SK-N-SH treated with all-trans-retinoic acid at 6 μM for 48 hours (cell line): ENCODE data around the gene SLC52A1.
A peak's percentile ranks its signal among the peaks of the same experiment; 100 is the strongest.

Experiments
- ATAC-seq: fragments of 200-7000 bp; cut with Tn5 transposase; 3 replicates; pipeline ENCODE4 v1.9.1; 2020; ENCODE audit warnings: mild to moderate bottlenecking, moderate library complexity
- ARNTL ChIP-seq: fragments of 450-650 bp; formaldehyde crosslinking; IDR thresholded peaks from 2 replicates; pipeline ENCODE4 v1.5.0; 2020; ENCODE audit warnings: low read depth, mild to moderate bottlenecking, moderate library complexity, borderline replicate concordance
- CSDC2 ChIP-seq: fragments of 250-450 bp; sonication (Bioruptor Pico); IDR thresholded peaks from 2 replicates; pipeline ENCODE4 v1.5.0; 2020; ENCODE audit warnings: mild to moderate bottlenecking, moderate library complexity
- ESRRG ChIP-seq: fragments of 250-450 bp; sonication (Bioruptor Pico); IDR thresholded peaks from 2 replicates; pipeline ENCODE4 v1.6.1; 2021; ENCODE audit warnings: mild to moderate bottlenecking
- GLIS3 ChIP-seq: fragments of 250-450 bp; sonication (Bioruptor Pico); IDR thresholded peaks from 2 replicates; pipeline ENCODE4 v1.5.0; 2020; ENCODE audit warnings: mild to moderate bottlenecking, moderate library complexity
- ISL1 ChIP-seq: fragments of 250-450 bp; sonication (Bioruptor Pico); IDR thresholded peaks from 2 replicates; pipeline ENCODE4 v2.1.2; 2022; ENCODE audit warnings: mild to moderate bottlenecking, moderate library complexity
- PPARA ChIP-seq: fragments of 250-450 bp; sonication (Bioruptor Pico); IDR thresholded peaks from 2 replicates; pipeline ENCODE4 v1.5.0; 2020; ENCODE audit warnings: mild to moderate bottlenecking, borderline replicate concordance
- RARB ChIP-seq: fragments of 250-450 bp; sonication (Bioruptor Pico); IDR thresholded peaks from 2 replicates; pipeline ENCODE4 v1.8.0; 2021; ENCODE audit warnings: mild to moderate bottlenecking, moderate library complexity
- SNAI2 ChIP-seq: fragments of 250-450 bp; sonication (Bioruptor Pico); IDR thresholded peaks from 2 replicates; pipeline ENCODE4 v1.5.0; 2020; ENCODE audit warnings: mild to moderate bottlenecking, moderate library complexity
- TCF4 ChIP-seq: fragments of 250-450 bp; sonication (Bioruptor Pico); IDR thresholded peaks from 2 replicates; pipeline ENCODE4 v1.8.0; 2021; ENCODE audit warnings: mild to moderate bottlenecking, moderate library complexity, borderline replicate concordance
- TOX ChIP-seq: fragments of 250-450 bp; sonication (Bioruptor Pico); IDR thresholded peaks from 2 replicates; pipeline ENCODE4 v1.8.0; 2021; ENCODE audit warnings: mild to moderate bottlenecking, moderate library complexity, borderline replicate concordance
- ZC3H10 ChIP-seq: fragments of 250-450 bp; sonication (Bioruptor Pico); IDR thresholded peaks from 2 replicates; pipeline ENCODE4 v1.5.1; 2021; ENCODE audit warnings: mild to moderate bottlenecking, moderate library complexity
- ZNF70 ChIP-seq: fragments of 450-650 bp; formaldehyde crosslinking; IDR thresholded peaks from 2 replicates; pipeline ENCODE4 v1.5.0; 2020; ENCODE audit warnings: mild to moderate bottlenecking, moderate library complexity
- ZNF8 ChIP-seq: fragments of 450-650 bp; formaldehyde crosslinking; IDR thresholded peaks from 2 replicates; pipeline ENCODE4 v1.5.0; 2020; ENCODE audit warnings: mild to moderate bottlenecking, moderate library complexity
- TF ChIP-seq, protein P1 (sequence below): fragments of 250-450 bp; sonication (Bioruptor Pico); IDR thresholded peaks from 2 replicates; pipeline ENCODE4 v1.8.0; 2020; ENCODE audit warnings: mild to moderate bottlenecking, moderate library complexity, borderline replicate concordance
- TF ChIP-seq, protein P2 (sequence below): fragments of 250-450 bp; sonication (Bioruptor Pico); IDR thresholded peaks from 2 replicates; pipeline ENCODE4 v1.8.0; 2021; ENCODE audit warnings: low read depth, mild to moderate bottlenecking, moderate library complexity, borderline replicate concordance
- TF ChIP-seq, protein P3 (sequence below): fragments of 250-450 bp; sonication (Bioruptor Pico); IDR thresholded peaks from 2 replicates; pipeline ENCODE4 v1.5.1; 2021; ENCODE audit warnings: mild to moderate bottlenecking, moderate library complexity
- TF ChIP-seq, protein P4 (sequence below): fragments of 250-450 bp; sonication (Bioruptor Pico); IDR thresholded peaks from 2 replicates; pipeline ENCODE4 v1.5.1; 2020; ENCODE audit warnings: low read depth, mild to moderate bottlenecking, moderate library complexity

The SLC52A1 gene

DNA sequence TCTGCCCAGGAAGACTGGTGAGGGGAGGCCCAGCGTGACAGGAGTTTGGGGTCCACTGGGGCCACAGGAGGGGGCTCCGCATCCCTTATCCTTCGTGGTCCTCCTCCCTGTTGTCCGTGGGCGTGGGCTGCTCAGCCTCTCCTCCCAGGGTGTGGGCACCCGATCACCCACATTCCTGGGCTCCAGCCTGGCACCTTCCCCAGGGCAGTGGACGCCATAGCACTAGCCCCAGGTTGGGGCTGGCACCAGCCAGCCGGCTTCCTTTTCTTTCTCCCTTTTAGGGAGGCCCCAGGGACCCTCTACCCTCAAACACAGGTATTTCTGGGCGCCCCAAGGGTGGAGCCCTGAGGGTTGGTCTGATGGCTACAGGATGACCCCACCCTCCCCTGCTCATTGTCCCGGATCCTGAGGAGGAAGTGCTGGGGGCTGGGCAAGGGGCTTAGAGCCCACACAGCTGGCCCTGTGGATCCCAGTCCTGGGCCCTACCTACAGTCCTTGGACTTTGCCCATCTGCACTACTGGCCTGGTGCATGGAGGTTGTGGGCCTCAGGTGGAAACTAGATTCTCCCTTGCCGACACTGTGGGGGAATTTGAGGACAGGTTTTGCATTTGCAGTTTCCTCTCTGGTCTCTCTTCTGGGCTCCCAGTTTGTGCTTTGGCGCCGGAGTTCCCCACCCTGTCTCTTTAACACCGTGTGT is 36.3 kb downstream of the SLC52A1 start:
- TF ChIP-seq CSDC2 (CRISPR knock-in tag) = no peak
- TF ChIP-seq, protein P1, sequence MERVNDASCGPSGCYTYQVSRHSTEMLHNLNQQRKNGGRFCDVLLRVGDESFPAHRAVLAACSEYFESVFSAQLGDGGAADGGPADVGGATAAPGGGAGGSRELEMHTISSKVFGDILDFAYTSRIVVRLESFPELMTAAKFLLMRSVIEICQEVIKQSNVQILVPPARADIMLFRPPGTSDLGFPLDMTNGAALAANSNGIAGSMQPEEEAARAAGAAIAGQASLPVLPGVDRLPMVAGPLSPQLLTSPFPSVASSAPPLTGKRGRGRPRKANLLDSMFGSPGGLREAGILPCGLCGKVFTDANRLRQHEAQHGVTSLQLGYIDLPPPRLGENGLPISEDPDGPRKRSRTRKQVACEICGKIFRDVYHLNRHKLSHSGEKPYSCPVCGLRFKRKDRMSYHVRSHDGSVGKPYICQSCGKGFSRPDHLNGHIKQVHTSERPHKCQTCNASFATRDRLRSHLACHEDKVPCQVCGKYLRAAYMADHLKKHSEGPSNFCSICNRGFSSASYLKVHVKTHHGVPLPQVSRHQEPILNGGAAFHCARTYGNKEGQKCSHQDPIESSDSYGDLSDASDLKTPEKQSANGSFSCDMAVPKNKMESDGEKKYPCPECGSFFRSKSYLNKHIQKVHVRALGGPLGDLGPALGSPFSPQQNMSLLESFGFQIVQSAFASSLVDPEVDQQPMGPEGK (CRISPR knock-in tag) = no peak
- no peak for TF ChIP-seq ARNTL (CRISPR knock-in tag)
- TF ChIP-seq ESRRG (CRISPR knock-in tag) = no peak
- no peak for TF ChIP-seq TOX
- peak; percentile 12 for ATAC-seq

DNA sequence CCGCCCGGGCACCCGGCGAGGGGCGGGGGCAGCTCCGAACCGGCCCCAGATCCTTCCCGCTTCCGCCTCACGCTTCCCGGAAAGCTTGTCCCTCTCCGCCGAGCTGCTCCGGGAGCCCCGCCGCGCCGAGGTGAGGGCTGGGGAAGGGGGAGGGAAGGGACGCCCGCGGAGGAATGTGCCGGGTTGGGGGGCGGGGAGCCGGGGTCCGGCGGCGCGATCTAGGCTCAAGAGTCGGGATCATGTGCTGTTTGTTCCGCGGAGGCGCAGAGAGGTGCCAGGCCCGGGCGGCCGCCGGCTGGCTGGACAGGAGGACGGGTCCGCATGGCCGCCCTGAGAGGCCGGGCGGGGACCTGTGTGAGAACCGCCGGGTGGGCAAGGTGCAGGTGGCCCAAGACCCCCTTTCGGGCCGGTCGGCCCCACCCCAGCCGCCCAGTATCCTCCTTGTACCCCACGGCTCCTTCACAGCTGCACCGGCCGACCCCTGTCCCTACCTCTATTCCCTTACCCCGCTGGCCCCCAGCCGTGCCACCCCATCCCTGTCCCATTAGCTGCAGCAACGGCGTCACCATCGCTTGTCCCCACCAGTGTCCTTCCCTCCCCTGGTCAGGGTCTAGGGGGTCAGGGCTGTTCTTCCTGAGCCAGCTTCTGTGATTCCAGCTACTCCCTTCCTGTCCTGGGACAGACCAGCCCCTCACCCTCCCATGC is 37.0 kb downstream of the SLC52A1 start:
- ATAC-seq = peak; percentile 34
- no peak for TF ChIP-seq ZC3H10 (CRISPR knock-in tag)
- TF ChIP-seq, protein P2, sequence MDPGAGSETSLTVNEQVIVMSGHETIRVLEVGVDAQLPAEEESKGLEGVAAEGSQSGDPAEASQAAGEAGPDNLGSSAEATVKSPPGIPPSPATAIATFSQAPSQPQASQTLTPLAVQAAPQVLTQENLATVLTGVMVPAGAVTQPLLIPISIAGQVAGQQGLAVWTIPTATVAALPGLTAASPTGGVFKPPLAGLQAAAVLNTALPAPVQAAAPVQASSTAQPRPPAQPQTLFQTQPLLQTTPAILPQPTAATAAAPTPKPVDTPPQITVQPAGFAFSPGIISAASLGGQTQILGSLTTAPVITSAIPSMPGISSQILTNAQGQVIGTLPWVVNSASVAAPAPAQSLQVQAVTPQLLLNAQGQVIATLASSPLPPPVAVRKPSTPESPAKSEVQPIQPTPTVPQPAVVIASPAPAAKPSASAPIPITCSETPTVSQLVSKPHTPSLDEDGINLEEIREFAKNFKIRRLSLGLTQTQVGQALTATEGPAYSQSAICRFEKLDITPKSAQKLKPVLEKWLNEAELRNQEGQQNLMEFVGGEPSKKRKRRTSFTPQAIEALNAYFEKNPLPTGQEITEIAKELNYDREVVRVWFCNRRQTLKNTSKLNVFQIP = no peak
- TF ChIP-seq SNAI2 (CRISPR knock-in tag) = no peak
- TF ChIP-seq TOX = no peak
- no peak for TF ChIP-seq GLIS3 (CRISPR knock-in tag)
- TF ChIP-seq, protein P1 (CRISPR knock-in tag) = no peak
- TF ChIP-seq, all 23 proteins: peak for 0

DNA sequence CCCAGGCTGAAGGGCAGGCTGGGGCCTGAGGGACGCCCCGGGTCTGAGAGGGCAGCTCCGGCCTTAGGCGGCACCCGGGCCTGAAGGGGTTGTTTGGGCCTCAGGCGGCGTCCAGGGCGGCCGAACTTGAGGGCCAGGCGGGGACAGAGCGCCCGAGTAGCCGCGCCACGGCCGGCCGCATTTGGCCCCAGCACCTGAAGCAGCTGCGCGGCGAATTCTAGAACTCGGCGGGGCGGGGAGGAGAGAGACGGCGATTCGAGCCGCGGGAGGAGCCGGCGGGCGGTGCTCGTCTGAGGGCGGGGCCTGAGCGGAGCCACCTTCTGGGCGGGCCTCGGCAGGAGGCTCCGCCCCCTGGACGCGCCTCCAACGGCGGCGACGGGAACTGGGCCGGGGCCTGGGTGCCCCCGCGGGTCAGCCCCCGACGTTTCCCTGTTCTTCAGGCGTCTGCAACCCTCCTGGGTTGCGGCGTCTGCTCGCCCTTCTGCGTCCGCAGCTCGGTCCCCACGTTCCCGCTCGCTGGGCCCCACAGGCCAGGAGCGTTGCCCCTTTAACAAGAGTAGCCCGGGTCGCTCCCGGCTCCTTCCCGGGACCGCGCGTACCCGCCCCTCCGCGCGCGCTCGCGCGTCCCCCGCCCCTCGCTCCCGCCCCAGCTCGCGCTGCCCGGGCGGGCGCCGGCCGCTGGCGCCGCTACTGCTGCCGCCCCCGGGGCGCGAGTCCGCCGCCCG is 37.8 kb downstream of the SLC52A1 start, which contains the start of the genes INCA1 and KIF1C:
INCA1 (minus strand) TSS at position 221 of the 725 bp plus-strand sequence. CDS start 3,085 bp downstream, outside the sequence.
KIF1C (plus strand) TSS at position 649 of the 725 bp plus-strand sequence. CDS start 2,297 bp downstream, outside the sequence.
- TF ChIP-seq, protein P3, sequence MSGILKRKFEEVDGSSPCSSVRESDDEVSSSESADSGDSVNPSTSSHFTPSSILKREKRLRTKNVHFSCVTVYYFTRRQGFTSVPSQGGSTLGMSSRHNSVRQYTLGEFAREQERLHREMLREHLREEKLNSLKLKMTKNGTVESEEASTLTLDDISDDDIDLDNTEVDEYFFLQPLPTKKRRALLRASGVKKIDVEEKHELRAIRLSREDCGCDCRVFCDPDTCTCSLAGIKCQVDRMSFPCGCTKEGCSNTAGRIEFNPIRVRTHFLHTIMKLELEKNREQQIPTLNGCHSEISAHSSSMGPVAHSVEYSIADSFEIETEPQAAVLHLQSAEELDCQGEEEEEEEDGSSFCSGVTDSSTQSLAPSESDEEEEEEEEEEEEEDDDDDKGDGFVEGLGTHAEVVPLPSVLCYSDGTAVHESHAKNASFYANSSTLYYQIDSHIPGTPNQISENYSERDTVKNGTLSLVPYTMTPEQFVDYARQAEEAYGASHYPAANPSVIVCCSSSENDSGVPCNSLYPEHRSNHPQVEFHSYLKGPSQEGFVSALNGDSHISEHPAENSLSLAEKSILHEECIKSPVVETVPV (CRISPR knock-in tag) = no peak
- TF ChIP-seq, protein P4, sequence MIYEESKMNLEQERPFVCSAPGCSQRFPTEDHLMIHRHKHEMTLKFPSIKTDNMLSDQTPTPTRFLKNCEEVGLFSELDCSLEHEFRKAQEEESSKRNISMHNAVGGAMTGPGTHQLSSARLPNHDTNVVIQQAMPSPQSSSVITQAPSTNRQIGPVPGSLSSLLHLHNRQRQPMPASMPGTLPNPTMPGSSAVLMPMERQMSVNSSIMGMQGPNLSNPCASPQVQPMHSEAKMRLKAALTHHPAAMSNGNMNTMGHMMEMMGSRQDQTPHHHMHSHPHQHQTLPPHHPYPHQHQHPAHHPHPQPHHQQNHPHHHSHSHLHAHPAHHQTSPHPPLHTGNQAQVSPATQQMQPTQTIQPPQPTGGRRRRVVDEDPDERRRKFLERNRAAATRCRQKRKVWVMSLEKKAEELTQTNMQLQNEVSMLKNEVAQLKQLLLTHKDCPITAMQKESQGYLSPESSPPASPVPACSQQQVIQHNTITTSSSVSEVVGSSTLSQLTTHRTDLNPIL = no peak
- no peak for TF ChIP-seq TOX
- no peak for TF ChIP-seq ISL1 (CRISPR knock-in tag)
- no peak for TF ChIP-seq ZNF8 (CRISPR knock-in tag)
- TF ChIP-seq GLIS3 (CRISPR knock-in tag) = no peak
- TF ChIP-seq RARB = no peak
- no peak for TF ChIP-seq TCF4
- no peak for TF ChIP-seq ARNTL (CRISPR knock-in tag)
- TF ChIP-seq ZNF70 (CRISPR knock-in tag) = no peak
- no peak for TF ChIP-seq ESRRG (CRISPR knock-in tag)
- no peak for TF ChIP-seq PPARA (CRISPR knock-in tag)
- TF ChIP-seq, protein P2 = no peak
- TF ChIP-seq, all 23 proteins: peak for 0
- ATAC-seq = peak; percentile 95
